K562 (cell line): ENCODE results near the gene COQ8A.

ENCODE experiments used
- CBX1 ChIP-seq: sonication (generic); IDR thresholded peaks from 2 replicates; pipeline ENCODE4 v1.6.1; 2016; ENCODE audit warnings: antibody characterized with exemption, low read depth, mild to moderate bottlenecking
- EGR1 ChIP-seq: fragments of 450-650 bp; conservative IDR thresholded peaks from 2 replicates; pipeline ENCODE4 v1.6.1; 2017; ENCODE audit warnings: mild to moderate bottlenecking
- EP300 ChIP-seq: IDR thresholded peaks from 2 replicates; pipeline ENCODE4 v1.6.1; 2012; ENCODE audit warnings: low read length, improper control_type of control experiment
- ESRRA ChIP-seq: fragments of 450-650 bp; IDR thresholded peaks from 2 replicates; pipeline ENCODE4 v1.6.1; 2014; ENCODE audit warnings: low read depth, mild to moderate bottlenecking, moderate library complexity, borderline replicate concordance
- FUS ChIP-seq: fragments of 200-400 bp; formaldehyde crosslinking; optimal IDR thresholded peaks from 2 replicates; pipeline ENCODE3; 2017; ENCODE audit warnings: low read depth, low read length
- GABPA ChIP-seq: fragments of 200-800 bp; sonication (Bioruptor generic); conservative IDR thresholded peaks from 2 replicates; pipeline ENCODE4 v1.6.1; 2016; ENCODE audit warnings: low read depth, missing genetic modification characterization, missing compliant biosample characterization
- JUND ChIP-seq, 2 experiments: IDR thresholded peaks; 2 replicates in 1 of 2; 3 replicates in 1 of 2; pipeline ENCODE4 v1.6.1; 2011; ENCODE audit warnings: borderline replicate concordance in 2 of 2, low read depth in 2 of 2, low read length in 2 of 2, improper control_type of control experiment in 1 of 2, missing biosample characterization in 1 of 2, missing genetic modification characterization in 1 of 2, missing genetic modification reagents in 1 of 2
- POLR2AphosphoS5 ChIP-seq: IDR thresholded peaks from 2 replicates; pipeline ENCODE4 v1.6.1; 2011; ENCODE audit warnings: mild to moderate bottlenecking, low read depth, low read length, moderate library complexity; ENCODE audit not compliant: control insufficient read depth, insufficient read depth
- RFX5 ChIP-seq: IDR thresholded peaks from 2 replicates; pipeline ENCODE4 v1.6.1; 2011; ENCODE audit warnings: low read depth, mild to moderate bottlenecking, improper control_type of control experiment, low read length
- TAF15 ChIP-seq: fragments of 200-400 bp; formaldehyde crosslinking; IDR thresholded peaks from 2 replicates; pipeline ENCODE4 v1.6.1; 2017; ENCODE audit warnings: mild to moderate bottlenecking, low read depth, low read length, moderate library complexity
- TCF3 ChIP-seq: sonication (generic); formaldehyde crosslinking; IDR thresholded peaks from 2 replicates; pipeline ENCODE4 v1.4.0; 2020; ENCODE audit warnings: mild to moderate bottlenecking, missing genetic modification reagents
- ZNF134 ChIP-seq: fragments of 250-450 bp; sonication (Bioruptor Pico); conservative IDR thresholded peaks from 2 replicates; pipeline ENCODE4 v1.4.0; 2020
- ZZZ3 ChIP-seq: fragments of 450-650 bp; IDR thresholded peaks from 2 replicates; pipeline ENCODE4 v1.6.1; 2016; ENCODE audit warnings: antibody characterized with exemption, mild to moderate bottlenecking, moderate library complexity
- TF ChIP-seq, protein P1 (sequence below), 3 experiments: IDR thresholded peaks in 2 of 3; conservative IDR thresholded peaks in 1 of 3; 2 replicates each; pipeline ENCODE4 v1.5.1; 2011 to 2012; ENCODE audit warnings: low read length in 3 of 3, mild to moderate bottlenecking in 3 of 3, control low read depth in 2 of 3, improper control_type of control experiment in 1 of 3, inconsistent platforms in 1 of 3, low read depth in 1 of 3, mixed read lengths in 1 of 3, moderate library complexity in 1 of 3; ENCODE audit not compliant: insufficient read depth in 2 of 3

DNA sequence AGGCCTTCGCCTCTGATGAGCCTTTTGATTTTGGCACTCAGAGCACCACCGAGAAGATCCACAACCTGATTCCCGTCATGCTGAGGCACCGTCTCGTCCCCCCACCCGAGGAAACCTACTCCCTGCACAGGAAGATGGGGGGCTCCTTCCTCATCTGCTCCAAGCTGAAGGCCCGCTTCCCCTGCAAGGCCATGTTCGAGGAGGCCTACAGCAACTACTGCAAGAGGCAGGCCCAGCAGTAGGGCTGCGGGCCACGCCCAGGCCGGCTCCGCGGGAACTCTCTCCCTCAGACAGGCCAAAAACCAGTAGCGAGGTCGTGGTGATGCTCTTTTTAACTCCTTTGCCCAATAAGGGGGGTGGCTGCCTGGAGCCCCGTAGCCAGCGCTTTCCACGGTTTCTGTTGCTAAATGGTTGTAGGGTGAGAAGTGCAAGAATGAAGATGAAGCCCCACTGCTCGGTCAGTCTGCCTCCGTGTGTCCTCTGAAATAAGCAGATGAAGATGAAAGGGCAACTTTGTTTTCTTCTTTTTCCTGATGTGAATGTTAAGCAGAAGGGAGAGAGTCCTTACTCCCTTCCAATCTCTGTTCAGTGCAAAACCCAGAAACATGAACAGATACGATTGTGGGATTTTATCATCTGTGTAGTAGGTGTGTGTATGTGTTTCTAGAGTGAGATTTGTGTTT, 46.5 kb downstream of the COQ8A start:
- TF ChIP-seq EGR1 (no peak), TCF3 (CRISPR knock-in tag) (no peak), FUS (no peak), TAF15 (no peak), EP300 (no peak), RFX5 (no peak), ZZZ3 (no peak), JUND (IDR thresholded peaks at IDR 0.05; ENCODE audit: borderline replicate concordance, low read depth, low read length) (no peak), JUND (tag; IDR thresholded peaks at IDR 0.05; ENCODE audit: borderline replicate concordance, low read depth, low read length) (no peak), ESRRA (no peak), ZNF134 (no peak), POLR2AphosphoS5 (no peak), CBX1 (no peak), GABPA (tag) (no peak)
- TF ChIP-seq, protein P1, sequence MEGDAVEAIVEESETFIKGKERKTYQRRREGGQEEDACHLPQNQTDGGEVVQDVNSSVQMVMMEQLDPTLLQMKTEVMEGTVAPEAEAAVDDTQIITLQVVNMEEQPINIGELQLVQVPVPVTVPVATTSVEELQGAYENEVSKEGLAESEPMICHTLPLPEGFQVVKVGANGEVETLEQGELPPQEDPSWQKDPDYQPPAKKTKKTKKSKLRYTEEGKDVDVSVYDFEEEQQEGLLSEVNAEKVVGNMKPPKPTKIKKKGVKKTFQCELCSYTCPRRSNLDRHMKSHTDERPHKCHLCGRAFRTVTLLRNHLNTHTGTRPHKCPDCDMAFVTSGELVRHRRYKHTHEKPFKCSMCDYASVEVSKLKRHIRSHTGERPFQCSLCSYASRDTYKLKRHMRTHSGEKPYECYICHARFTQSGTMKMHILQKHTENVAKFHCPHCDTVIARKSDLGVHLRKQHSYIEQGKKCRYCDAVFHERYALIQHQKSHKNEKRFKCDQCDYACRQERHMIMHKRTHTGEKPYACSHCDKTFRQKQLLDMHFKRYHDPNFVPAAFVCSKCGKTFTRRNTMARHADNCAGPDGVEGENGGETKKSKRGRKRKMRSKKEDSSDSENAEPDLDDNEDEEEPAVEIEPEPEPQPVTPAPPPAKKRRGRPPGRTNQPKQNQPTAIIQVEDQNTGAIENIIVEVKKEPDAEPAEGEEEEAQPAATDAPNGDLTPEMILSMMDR (IDR thresholded peaks at IDR 0.05 in 2 of 3, conservative IDR thresholded peaks at IDR 0.05 in 1 of 3; ENCODE audit: insufficient read depth in 2 of 3, low read depth in 1 of 3, low read length in 3 of 3) = no peak
